GM10248 (cell line): ENCODE results near the gene OR52N5.

Experiments used
- CTCF ChIA-PET: fragments of 300-600 bp; sonication (Branson Sonifier 250); formaldehyde crosslinking; extraction: SDS; loops from one replicate; lab custom pipeline; 2021; ENCODE audit warnings: antibody characterized with exemption; lab: Yijun Ruan, JAX
- POLR2A ChIA-PET: fragments of 350-650 bp; sonication (Branson Sonifier 250); formaldehyde crosslinking; extraction: SDS; loops from one replicate; lab custom pipeline; 2020; ENCODE audit warnings: antibody characterized with exemption; lab: Yijun Ruan, JAX
- DNase-seq: peaks from one replicate; pipeline ENCODE4 v3.0.0; 2012; ENCODE audit errors: extremely low spot score
- TF ChIP-seq, protein P1 (sequence below): IDR thresholded peaks from 2 replicates; pipeline ENCODE4 v1.5.1; 2012; ENCODE audit warnings: mild to moderate bottlenecking, low read depth; ENCODE audit errors: extremely low read depth, missing control alignments, control extremely low read depth

Gene OR52N5

DNA sequence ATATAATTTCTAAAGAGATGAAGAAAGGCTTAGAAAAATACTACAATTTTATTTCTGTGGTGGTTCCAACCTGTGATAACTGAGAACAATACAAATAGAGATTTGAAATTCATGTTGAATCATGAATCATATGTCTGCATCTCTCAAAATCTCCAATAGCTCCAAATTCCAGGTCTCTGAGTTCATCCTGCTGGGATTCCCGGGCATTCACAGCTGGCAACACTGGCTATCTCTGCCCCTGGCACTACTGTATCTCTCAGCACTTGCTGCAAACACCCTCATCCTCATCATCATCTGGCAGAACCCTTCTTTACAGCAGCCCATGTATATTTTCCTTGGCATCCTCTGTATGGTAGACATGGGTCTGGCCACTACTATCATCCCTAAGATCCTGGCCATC is 46.8 kb downstream of the OR52N5 start, which contains the start of gene OR56B1:
Gene OR56B1, plus strand, starts transcription at position 53 of the 400 bp plus-strand sequence. Its CDS starts 69 bp downstream, at position 122.
- TF ChIP-seq, protein P1, sequence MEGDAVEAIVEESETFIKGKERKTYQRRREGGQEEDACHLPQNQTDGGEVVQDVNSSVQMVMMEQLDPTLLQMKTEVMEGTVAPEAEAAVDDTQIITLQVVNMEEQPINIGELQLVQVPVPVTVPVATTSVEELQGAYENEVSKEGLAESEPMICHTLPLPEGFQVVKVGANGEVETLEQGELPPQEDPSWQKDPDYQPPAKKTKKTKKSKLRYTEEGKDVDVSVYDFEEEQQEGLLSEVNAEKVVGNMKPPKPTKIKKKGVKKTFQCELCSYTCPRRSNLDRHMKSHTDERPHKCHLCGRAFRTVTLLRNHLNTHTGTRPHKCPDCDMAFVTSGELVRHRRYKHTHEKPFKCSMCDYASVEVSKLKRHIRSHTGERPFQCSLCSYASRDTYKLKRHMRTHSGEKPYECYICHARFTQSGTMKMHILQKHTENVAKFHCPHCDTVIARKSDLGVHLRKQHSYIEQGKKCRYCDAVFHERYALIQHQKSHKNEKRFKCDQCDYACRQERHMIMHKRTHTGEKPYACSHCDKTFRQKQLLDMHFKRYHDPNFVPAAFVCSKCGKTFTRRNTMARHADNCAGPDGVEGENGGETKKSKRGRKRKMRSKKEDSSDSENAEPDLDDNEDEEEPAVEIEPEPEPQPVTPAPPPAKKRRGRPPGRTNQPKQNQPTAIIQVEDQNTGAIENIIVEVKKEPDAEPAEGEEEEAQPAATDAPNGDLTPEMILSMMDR: no peak
- POLR2A ChIA-PET: no interaction called here
- CTCF ChIA-PET: interaction anchor here (3.2 kb wide), 1 partner anchor 10 kb away, joined by 11 read pairs; no protein-coding TSS in a partner anchor
- no peak for DNase-seq

DNA sequence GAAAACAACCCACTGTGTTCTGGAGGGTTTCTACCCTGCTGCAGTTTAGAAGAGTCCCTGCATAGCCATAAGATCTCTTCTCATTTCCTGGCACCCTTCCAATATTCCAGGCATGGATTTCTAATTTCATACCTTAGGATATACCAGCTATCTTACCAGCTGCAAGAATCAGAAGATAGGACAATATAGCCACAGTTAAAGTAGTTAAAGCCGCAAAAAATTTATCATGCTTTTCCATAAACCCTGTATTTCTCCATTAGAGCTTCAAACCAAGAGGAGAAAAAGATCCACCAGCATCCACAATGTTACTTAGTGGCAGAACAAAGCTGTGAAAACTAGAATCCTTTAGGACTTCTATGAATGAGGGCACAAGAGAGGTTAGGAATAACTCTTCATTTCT is 55.5 kb downstream of the OR52N5 start:
- ChIA-PET CTCF (interaction anchor here (0.9 to 2.7 kb wide), 3 partner anchors 8 to 94 kb away, joined by 3 to 11 read pairs (median 3); partner anchors contain the start of gene OR56B1), POLR2A (no interaction called here)
- TF ChIP-seq, protein P1: no peak
- DNase-seq: no peak

DNA sequence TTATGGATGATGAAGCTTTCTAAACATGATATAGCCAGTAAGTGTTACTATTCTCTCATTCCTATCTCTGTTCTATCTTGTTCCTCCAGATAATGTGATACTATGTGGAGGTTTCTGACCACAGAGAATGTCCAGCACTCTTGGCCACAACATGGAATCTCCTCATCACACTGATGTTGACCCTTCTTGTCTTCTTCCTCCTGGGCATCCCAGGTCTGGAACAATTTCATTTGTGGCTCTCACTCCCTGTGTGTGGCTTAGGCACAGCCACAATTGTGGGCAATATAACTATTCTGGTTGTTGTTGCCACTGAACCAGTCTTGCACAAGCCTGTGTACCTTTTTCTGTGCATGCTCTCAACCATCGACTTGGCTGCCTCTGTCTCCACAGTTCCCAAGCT is 56.8 kb downstream of the OR52N5 start:
- DNase-seq: no peak
- ChIA-PET POLR2A (no interaction called here), CTCF (interaction anchor here (0.6 to 2.7 kb wide), 4 partner anchors 10 to 42 kb away, joined by 3 to 11 read pairs (median 6); partner anchors contain the start of genes OR56B1 and TRIM5)
- TF ChIP-seq, protein P1: no peak
